ENCODE measurements around the gene ZNF576.

GRCh38 chr19:43609872-43610271 lies 13.5 kb downstream of the ZNF576 start:
- no peak for TF ChIP-seq ZNF114 (CRISPR knock-in tag; IDR thresholded peaks at IDR 0.05)
- TF ChIP-seq POLR2AphosphoS5 (IDR thresholded peaks at IDR 0.05; ENCODE audit: low read depth) = no peak

Measured in GM23338 (cell line).